GM23248 (cell line): ENCODE results near the gene ATN1. TPM values are rescaled to one million over a fixed set of nuclear protein-coding genes. Genes with fewer than 3 reads are reported as not detected.

Experiments used
- DNase-seq: peaks from one replicate; pipeline ENCODE4 v3.0.0-alpha.2; 2015
- H2AFZ ChIP-seq: fragments of 200-600 bp; sonication (generic); 2 replicates; pipeline ENCODE4 v1.6.1; 2016; ENCODE audit warnings: antibody characterized with exemption
- H3F3A ChIP-seq: fragments of 200-600 bp; sonication (generic); 2 replicates; pipeline ENCODE4 v1.6.1; 2016; ENCODE audit warnings: mild to moderate bottlenecking, antibody characterized with exemption, mixed run types; ENCODE audit not compliant: insufficient read depth
- H3K27ac ChIP-seq: fragments of 200-600 bp; sonication (generic); 2 replicates; pipeline ENCODE4 v1.5.1; 2016; ENCODE audit warnings: mild to moderate bottlenecking
- H3K27me3 ChIP-seq: fragments of 200-600 bp; sonication (generic); replicated peaks from 2 replicates; pipeline ENCODE4 v1.6.1; 2016; ENCODE audit warnings: mild to moderate bottlenecking; ENCODE audit not compliant: insufficient read depth
- H3K36me3 ChIP-seq: fragments of 200-600 bp; sonication (generic); 2 replicates; pipeline ENCODE4 v1.6.1; 2016; ENCODE audit warnings: low read depth, mild to moderate bottlenecking
- H3K4me1 ChIP-seq: fragments of 200-600 bp; sonication (generic); 2 replicates; pipeline ENCODE4 v1.6.1; 2016; ENCODE audit warnings: mild to moderate bottlenecking; ENCODE audit not compliant: insufficient read depth
- H3K4me2 ChIP-seq: fragments of 200-600 bp; sonication (generic); one replicate; pipeline ENCODE4 v1.6.1; 2016; ENCODE audit warnings: mild to moderate bottlenecking; ENCODE audit not compliant: unreplicated experiment
- H3K4me3 ChIP-seq: fragments of 200-600 bp; sonication (generic); 2 replicates; pipeline ENCODE4 v1.5.1; 2016; ENCODE audit warnings: mild to moderate bottlenecking
- H3K79me2 ChIP-seq: fragments of 200-600 bp; sonication (generic); 2 replicates; pipeline ENCODE4 v1.6.1; 2016; ENCODE audit warnings: mild to moderate bottlenecking; ENCODE audit not compliant: insufficient read depth
- H3K9ac ChIP-seq: fragments of 200-600 bp; sonication (generic); 2 replicates; pipeline ENCODE4 v1.6.1; 2016; ENCODE audit warnings: mild to moderate bottlenecking
- H3K9me2 ChIP-seq: fragments of 200-600 bp; sonication (generic); 2 replicates; pipeline ENCODE4 v1.6.1; 2016; ENCODE audit warnings: mixed run types, mild to moderate bottlenecking, moderate library complexity; ENCODE audit not compliant: insufficient read depth
- H3K9me3 ChIP-seq: fragments of 200-600 bp; sonication (generic); one replicate; pipeline ENCODE4 v1.6.1; 2017; ENCODE audit warnings: low read depth
- H4K20me1 ChIP-seq: fragments of 200-600 bp; sonication (generic); 2 replicates; pipeline ENCODE4 v1.6.0; 2016; ENCODE audit not compliant: insufficient read depth
- EZH2 ChIP-seq: fragments of 200-600 bp; sonication (generic); IDR thresholded peaks from 2 replicates; pipeline ENCODE4 v1.6.1; 2018; ENCODE audit warnings: antibody characterized with exemption, mild to moderate bottlenecking; ENCODE audit not compliant: insufficient read depth, poor library complexity, severe bottlenecking
- EZH2phosphoT487 ChIP-seq: fragments of 200-600 bp; sonication (generic); IDR thresholded peaks from 2 replicates; pipeline ENCODE4 v1.6.1; 2018; ENCODE audit warnings: antibody characterized with exemption, moderate library complexity, mild to moderate bottlenecking, low read depth; ENCODE audit not compliant: insufficient read depth
- WGBS, 2 experiments: methylation state at CpG; one replicate each; pipeline ENCODE4 v1.1.6; 2015 to 2017; ENCODE audit warnings: low lambda C conversion rate in 2 of 2, low coverage in 1 of 2; ENCODE audit errors: missing lambda C conversion rate in 2 of 2; 5-methylcytosine and 5-hydroxymethylcytosine counted together
- in situ Hi-C: fragments of 300-500 bp; cut with MboI; formaldehyde crosslinking; loops from 2 replicates; pipeline ENCODE4 v1.15.0; 2020
- polyA plus RNA-seq: library from polyadenylated mRNA; unstranded; fragments of >200 nt; fragmentation: Nextera tagmentation; extraction: Ambion mirVana; gene quantifications from 2 replicates; pipeline ENCODE4 v1.2.1, GENCODE V29; 2016
- total RNA-seq: library from RNA; depleted of rRNA; stranded (reverse); fragments of >200 nt; shearing (Covaris generic); gene quantifications from 2 replicates; pipeline ENCODE4 v1.2.3, GENCODE V29; 2014

ATN1 gene
- total and polyA plus RNA-seq, 2 experiments from 2014 or later = 6.5 to 14.7 TPM

DNA sequence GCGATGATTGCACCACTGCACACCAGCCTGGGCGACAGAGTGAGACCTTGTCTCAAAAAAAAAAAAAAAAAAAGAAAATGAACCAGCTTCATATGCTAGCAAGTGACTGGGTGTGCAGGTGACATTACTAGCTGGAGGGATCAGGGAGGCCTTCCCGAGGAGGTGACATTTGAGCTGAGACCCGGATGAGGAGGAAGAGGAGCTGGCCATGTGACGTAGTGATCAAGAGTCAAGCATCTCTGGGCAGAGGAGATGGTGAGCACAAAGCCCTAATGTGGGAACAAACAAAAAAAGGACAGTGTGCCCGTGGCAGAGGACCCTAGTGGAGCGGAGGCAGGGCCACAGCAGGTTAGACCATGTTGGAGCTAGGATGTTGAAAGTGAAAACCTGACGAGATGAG, 19.9 kb downstream of the ATN1 start:
- H3K79me2 ChIP-seq = peaks cover 11% of the 10 kb centered on the region; the same call in 1 of the 2 replicates
- no peak overlapping the region for H3K4me3 ChIP-seq
- H3F3A ChIP-seq = peaks cover 22% of the 10 kb centered on the region
- H3K9me2 ChIP-seq = no peaks in the 10 kb centered on the region
- no peak overlapping the region for H2AFZ ChIP-seq
- no peaks in the 10 kb centered on the region for H3K36me3 ChIP-seq
- no peaks in the 10 kb centered on the region for H4K20me1 ChIP-seq
- WGBS, 2 experiments = 74 to 85% methylated on average over 8 of the region's 8 CpGs
- no peak for DNase-seq
- no peak overlapping the region for H3K9ac ChIP-seq
- no peak overlapping the region for H3K4me2 ChIP-seq
- H3K9me3 ChIP-seq = no peaks in the 10 kb centered on the region
- H3K4me1 ChIP-seq = peaks cover 13% of the 10 kb centered on the region
- H3K27ac ChIP-seq = no peak overlapping the region
- TF ChIP-seq EZH2 = no peak
- TF ChIP-seq EZH2phosphoT487 = no peak
- no peaks in the 10 kb centered on the region for H3K27me3 ChIP-seq
- in situ Hi-C loops = loop anchor here (10.0 kb wide), 1 partner anchor 167 kb away; no protein-coding TSS in a partner anchor

DNA sequence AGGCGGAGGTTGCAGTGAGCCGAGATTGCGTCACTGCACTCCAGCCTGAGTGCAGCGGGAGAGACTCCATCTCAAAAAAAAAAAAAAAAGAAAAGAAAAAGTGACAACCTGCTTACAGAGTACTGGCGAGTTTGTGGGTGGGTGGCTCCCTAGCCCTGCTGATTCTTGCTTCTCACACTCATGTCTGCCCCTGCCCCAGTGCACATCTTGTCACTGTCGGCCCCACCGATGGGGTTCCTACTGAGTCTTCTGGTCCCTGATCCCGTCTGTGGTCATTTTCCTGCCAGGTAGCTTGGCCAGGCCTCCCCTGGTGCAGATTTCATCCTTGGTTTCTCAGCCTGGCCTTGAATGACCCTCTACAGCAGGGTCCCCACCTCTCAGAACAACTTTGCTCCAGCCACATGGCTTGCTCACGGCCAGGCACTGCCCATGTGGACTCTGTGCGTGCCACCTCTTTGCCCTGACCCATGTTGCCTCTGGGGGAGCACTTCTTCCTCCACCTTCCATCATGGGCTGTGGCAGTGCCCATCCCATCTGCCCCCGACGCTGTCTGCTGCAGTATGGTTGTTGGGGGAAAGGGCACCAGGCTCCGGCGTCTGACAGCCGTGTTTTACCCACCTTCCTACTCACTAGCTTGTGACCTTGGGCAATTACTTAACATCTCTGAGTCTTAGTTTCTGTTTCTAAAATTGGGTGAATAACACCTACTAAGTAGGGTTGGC, 21.3 kb downstream of the ATN1 start:
- in situ Hi-C loops = loop anchor here (10.0 kb wide), 1 partner anchor 166 kb away; no protein-coding TSS in a partner anchor
- no peak for DNase-seq
- no peak overlapping the region for H2AFZ ChIP-seq
- TF ChIP-seq EZH2 (no peak), EZH2phosphoT487 (no peak)
- no peak overlapping the region for H3K4me3 ChIP-seq
- H3K27me3 ChIP-seq = no peaks in the 10 kb centered on the region
- H3F3A ChIP-seq = peaks cover 8% of the 10 kb centered on the region; the same call in 1 of the 2 replicates
- WGBS, 2 experiments = 85 to 88% methylated on average over 14 to 15 of the region's 15 CpGs
- no peak overlapping the region for H3K27ac ChIP-seq
- H3K36me3 ChIP-seq = no peaks in the 10 kb centered on the region
- H3K9me3 ChIP-seq = no peaks in the 10 kb centered on the region
- H3K9me2 ChIP-seq = no peaks in the 10 kb centered on the region
- H3K79me2 ChIP-seq = peaks cover 11% of the 10 kb centered on the region; the same call in 1 of the 2 replicates
- H4K20me1 ChIP-seq = no peaks in the 10 kb centered on the region
- no peak overlapping the region for H3K4me2 ChIP-seq
- H3K9ac ChIP-seq = no peak overlapping the region
- peaks cover 6% of the 10 kb centered on the region; the same call in 1 of the 2 replicates for H3K4me1 ChIP-seq

DNA sequence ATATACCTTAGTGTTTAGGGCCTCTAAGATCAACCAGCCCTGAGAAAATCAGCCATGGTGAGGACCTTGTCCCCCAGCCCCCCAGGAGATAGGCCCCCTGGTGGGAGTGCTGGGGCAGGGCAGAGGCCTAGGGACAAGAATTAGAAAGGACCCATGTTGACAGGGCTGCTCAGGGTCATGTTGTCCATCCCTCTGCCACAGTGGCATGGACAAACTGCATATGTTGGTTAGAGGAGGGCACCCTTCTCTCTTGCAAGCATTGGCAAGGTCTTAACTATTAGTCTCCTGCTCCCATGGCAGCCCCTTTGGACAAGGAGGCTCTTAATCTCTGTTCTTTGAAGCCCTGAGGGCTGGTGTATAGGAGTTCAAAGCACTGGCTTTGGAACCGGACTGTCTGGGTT, 22.6 kb downstream of the ATN1 start:
- H3K79me2 ChIP-seq = peaks cover 4% of the 10 kb centered on the region; the same call in 1 of the 2 replicates
- no peaks in the 10 kb centered on the region for H3K9me2 ChIP-seq
- WGBS, 2 experiments = 91 to 100% methylated on average over 1 of the region's 1 CpG
- H3K4me2 ChIP-seq = no peak overlapping the region
- peaks cover under 1% of the 10 kb centered on the region; the same call in 1 of the 2 replicates for H3F3A ChIP-seq
- H3K27me3 ChIP-seq = no peaks in the 10 kb centered on the region
- DNase-seq = no peak
- no peaks in the 10 kb centered on the region for H4K20me1 ChIP-seq
- H3K27ac ChIP-seq = no peak overlapping the region
- H3K9ac ChIP-seq = no peak overlapping the region
- H3K4me3 ChIP-seq = no peak overlapping the region
- no peaks in the 10 kb centered on the region for H3K9me3 ChIP-seq
- no peaks in the 10 kb centered on the region for H3K4me1 ChIP-seq
- H3K36me3 ChIP-seq = no peaks in the 10 kb centered on the region
- in situ Hi-C loops = no loop called here
- TF ChIP-seq EZH2 (no peak), EZH2phosphoT487 (no peak)
- no peak overlapping the region for H2AFZ ChIP-seq

DNA sequence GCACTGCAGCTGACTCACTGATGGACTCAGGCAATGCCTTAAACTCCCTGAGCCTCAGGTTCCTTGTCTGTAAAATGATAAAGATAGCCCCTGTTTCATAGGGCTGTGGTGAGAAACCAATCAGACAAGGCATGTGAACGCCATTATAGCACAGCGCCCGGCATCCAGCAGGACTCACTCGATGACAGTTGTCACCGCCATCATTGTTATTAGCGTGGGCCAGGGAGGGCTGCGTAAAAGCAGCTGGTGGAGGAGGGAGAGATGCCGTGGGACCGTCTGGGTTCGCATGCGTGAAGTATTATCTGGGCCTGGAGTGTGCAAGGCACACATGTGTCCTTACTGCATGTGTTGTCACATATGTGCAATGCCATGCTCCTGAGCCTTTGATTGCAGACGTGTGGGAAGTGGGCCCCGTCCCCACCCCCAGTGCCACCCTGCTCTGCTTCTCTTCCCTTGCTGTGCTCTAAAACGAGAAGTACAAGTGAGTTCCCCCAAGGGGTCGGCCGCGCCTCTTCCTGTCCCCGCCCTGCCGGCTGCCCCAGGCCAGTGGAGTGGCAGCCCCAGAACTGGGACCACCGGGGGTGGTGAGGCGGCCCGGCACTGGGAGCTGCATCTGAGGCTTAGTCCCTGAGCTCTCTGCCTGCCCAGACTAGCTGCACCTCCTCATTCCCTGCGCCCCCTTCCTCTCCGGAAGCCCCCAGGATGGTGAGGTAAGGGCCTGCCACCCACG, 23.2 kb downstream of the ATN1 start, which contains the start of gene PTPN6:
Gene PTPN6, plus strand, starts transcription at position 546 of the 730 bp plus-strand sequence. Its CDS starts 157 bp downstream, at position 703.
- H3K4me3 ChIP-seq = no peak within 1 kb of the TSS
- 75 to 76% methylated on average over 21 to 25 of the region's 25 CpGs for WGBS, 2 experiments
- H3K9me3 ChIP-seq = no peaks in the 10 kb centered on the region
- H4K20me1 ChIP-seq = no peaks in the 10 kb centered on the region
- H3K4me1 ChIP-seq = no peaks in the 10 kb centered on the region
- no peaks in the 10 kb centered on the region for H3K36me3 ChIP-seq
- H3K4me2 ChIP-seq = no peak within 1 kb of the TSS
- no peak within 1 kb of the TSS for H3K27ac ChIP-seq
- no peaks in the 10 kb centered on the region for H3K27me3 ChIP-seq
- in situ Hi-C loops = no loop called here
- H3F3A ChIP-seq = no peaks in the 10 kb centered on the region
- H3K9me2 ChIP-seq = no peaks in the 10 kb centered on the region
- no peak within 1 kb of the TSS for H3K9ac ChIP-seq
- DNase-seq = no peak
- H3K79me2 ChIP-seq = no peaks in the 10 kb centered on the region
- no peak for TF ChIP-seq EZH2phosphoT487
- TF ChIP-seq EZH2 = no peak
- no peak within 1 kb of the TSS for H2AFZ ChIP-seq
